HepG2 (cell line): ENCODE results near the gene SPTBN4. TPM values are rescaled to one million over a fixed set of nuclear protein-coding genes. Genes with fewer than 3 reads are reported as not detected.

Source experiments
- ATAC-seq: fragments of 200-7000 bp; cut with Tn5 transposase; 3 replicates; pipeline ENCODE4 v1.9.1; 2020; ENCODE audit warnings: mild to moderate bottlenecking, moderate library complexity
- BruUV-seq: library from RNA; stranded (reverse); fragments of 400-500 nt; replicated peaks from 2 replicates; lab custom pipeline; 2021; lab: Mats Ljungman, UMichigan
- CTCF ChIA-PET: fragments of 300-600 bp; formaldehyde crosslinking; extraction: SDS; loops from one replicate; lab custom pipeline; 2021; ENCODE audit warnings: low total read pairs, inconsistent platforms, low intra/inter-chr PET ratio; lab: Yijun Ruan, JAX
- POLR2A ChIA-PET: fragments of 350-600 bp; sonication (Branson Sonifier 250); formaldehyde crosslinking; loops from one replicate; lab custom pipeline; 2020; ENCODE audit warnings: antibody characterized with exemption, inconsistent platforms; lab: Yijun Ruan, JAX
- DNase-seq: peaks from one replicate; pipeline ENCODE4 v3.0.0-alpha.2; 2015; ENCODE audit warnings: low spot score
- FAIRE-seq: peaks from 3 replicates; lab custom pipeline; 2011; peaks lifted over from hg19 to GRCh38; lab: Jason Lieb, UNC
- H2AFZ ChIP-seq: one replicate; pipeline ENCODE4 v1.6.1; 2011; ENCODE audit warnings: low read length, inconsistent platforms
- H3K27ac ChIP-seq: fragments of 300-600 bp; 3 replicates; pipeline ENCODE4 v1.8.0; 2011; ENCODE audit warnings: mixed run types, mild to moderate bottlenecking, mixed read lengths, low read length, inconsistent platforms; ENCODE audit not compliant: insufficient read depth; ENCODE audit errors: extremely low read length
- H3K27me3 ChIP-seq, 2 experiments: fragments of 200-600 bp in 1 of 2; 2 replicates in 1 of 2; 3 replicates in 1 of 2; pipeline versions ENCODE4 v1.6.0 to v1.8.0; 2011; ENCODE audit warnings: low read length in 2 of 2, mild to moderate bottlenecking in 2 of 2, moderate library complexity in 2 of 2, inconsistent platforms in 1 of 2; ENCODE audit not compliant: insufficient read depth in 2 of 2, control insufficient read depth in 1 of 2
- H3K36me3 ChIP-seq, 2 experiments: fragments of 200-600 bp in 1 of 2; replicated peaks in 1 of 2; 2 replicates in 1 of 2; 3 replicates in 1 of 2; pipeline versions ENCODE4 v1.5.1 to v1.8.0; 2011; ENCODE audit warnings: low read length in 2 of 2, inconsistent platforms in 1 of 2; ENCODE audit not compliant: insufficient read depth in 2 of 2, control insufficient read depth in 1 of 2
- H3K4me1 ChIP-seq: 2 replicates; pipeline ENCODE4 v1.5.1; 2012; ENCODE audit warnings: low read length, inconsistent platforms; ENCODE audit not compliant: insufficient read depth
- H3K4me2 ChIP-seq: 2 replicates; pipeline ENCODE4 v1.6.0; 2011; ENCODE audit warnings: low read depth, low read length, inconsistent platforms
- H3K4me3 ChIP-seq, 3 experiments: fragments of 200-600 bp in 1 of 3; sonication (generic), shearing (Covaris generic) in 1 of 3; replicated peaks in 1 of 3; 2 replicates each; pipeline ENCODE4 v1.5.1; 2011 to 2016; ENCODE audit warnings: low read length in 3 of 3, inconsistent platforms in 2 of 3, low read depth in 2 of 3, mild to moderate bottlenecking in 2 of 3, control low read depth in 1 of 3, mixed read lengths in 1 of 3; ENCODE audit not compliant: insufficient read depth in 1 of 3
- H3K79me2 ChIP-seq: one replicate; pipeline ENCODE4 v1.6.1; 2011; ENCODE audit warnings: low read length, inconsistent platforms; ENCODE audit not compliant: insufficient read depth
- H3K9ac ChIP-seq: 2 replicates; pipeline ENCODE4 v1.6.0; 2011; ENCODE audit warnings: mild to moderate bottlenecking, low read depth, low read length, inconsistent platforms; ENCODE audit not compliant: insufficient read depth
- H3K9me3 ChIP-seq: 2 replicates; pipeline ENCODE4 v1.5.1; 2012; ENCODE audit warnings: mild to moderate bottlenecking, low read length
- H4K20me1 ChIP-seq: 2 replicates; pipeline ENCODE4 v1.6.0; 2011; ENCODE audit warnings: inconsistent platforms, mild to moderate bottlenecking, low read length, moderate library complexity; ENCODE audit not compliant: insufficient read depth
- CTCF ChIP-seq: sonication (generic); formaldehyde crosslinking; IDR thresholded peaks from 2 replicates; pipeline ENCODE4 v1.5.0; 2020; ENCODE audit warnings: mild to moderate bottlenecking, missing genetic modification reagents, moderate library complexity
- MNT ChIP-seq: fragments of 450-650 bp; IDR thresholded peaks from 2 replicates; pipeline ENCODE4 v1.6.1; 2016
- NFAT5 ChIP-seq: sonication (generic); formaldehyde crosslinking; IDR thresholded peaks from 2 replicates; pipeline ENCODE4 v1.4.0; 2020; ENCODE audit warnings: missing genetic modification reagents
- NRL ChIP-seq: sonication (generic); formaldehyde crosslinking; IDR thresholded peaks from 2 replicates; pipeline ENCODE4 v1.5.0; 2020; ENCODE audit warnings: missing genetic modification reagents, mild to moderate bottlenecking, moderate library complexity, borderline replicate concordance
- PCBP2 ChIP-seq: fragments of 200-400 bp; formaldehyde crosslinking; optimal IDR thresholded peaks from 2 replicates; pipeline ENCODE3; 2018; ENCODE audit warnings: low read length, low read depth; ENCODE audit not compliant: poor library complexity, severe bottlenecking
- RNF2 ChIP-seq: fragments of 450-650 bp; conservative IDR thresholded peaks from 2 replicates; pipeline ENCODE4 v1.6.1; 2016; ENCODE audit warnings: low read depth
- SOX5 ChIP-seq: IDR thresholded peaks from 2 replicates; pipeline ENCODE4 v1.6.1; 2016; ENCODE audit warnings: borderline replicate concordance
- TBP ChIP-seq: sonication (generic); formaldehyde crosslinking; IDR thresholded peaks from 2 replicates; pipeline ENCODE4 v1.5.0; 2020; ENCODE audit warnings: missing genetic modification reagents
- TBX3 ChIP-seq: fragments of 450-650 bp; IDR thresholded peaks from 2 replicates; pipeline ENCODE4 v1.6.1; 2017; ENCODE audit warnings: antibody characterized with exemption, mild to moderate bottlenecking, inconsistent platforms, borderline replicate concordance
- TOE1 ChIP-seq: sonication (generic); formaldehyde crosslinking; IDR thresholded peaks from 2 replicates; pipeline ENCODE4 v1.4.0; 2020; ENCODE audit warnings: mild to moderate bottlenecking, missing genetic modification reagents
- ZNF180 ChIP-seq: sonication (generic); formaldehyde crosslinking; IDR thresholded peaks from 2 replicates; pipeline ENCODE4 v1.4.0; 2020; ENCODE audit warnings: low read depth, missing genetic modification reagents, borderline replicate concordance
- ZNF224 ChIP-seq: sonication (generic); formaldehyde crosslinking; IDR thresholded peaks from 2 replicates; pipeline ENCODE4 v1.5.0; 2020; ENCODE audit warnings: mild to moderate bottlenecking, missing genetic modification reagents
- WGBS: methylation state at CpG from one replicate; pipeline ENCODE4 v1.1.6; 2017; ENCODE audit warnings: low lambda C conversion rate; 5-methylcytosine and 5-hydroxymethylcytosine counted together
- in situ Hi-C: cut with HindIII; loops from 2 replicates; pipeline ENCODE4 v1.10.0; 2017; ENCODE audit warnings: low pct_unique_long_range_greater_than_20kb; ENCODE audit not compliant: extremely low pct_ligation_motif_present
- intact Hi-C: fragments of 100-400 bp; cut with micrococcal nuclease; formaldehyde crosslinking; loops from one replicate; pipeline ENCODE4 v1.10.0; 2022; ENCODE audit not compliant: unreplicated experiment
- polyA plus RNA-seq, 8 experiments: library from polyadenylated mRNA; depleted of rRNA in 3 of 8; stranded (reverse) in 7 of 8; unstranded in 1 of 8; fragments of >200 nt; fragmentation: Illumina TruSeq in 4 of 8; extraction: Trizol in 4 of 8; gene quantifications; 2 replicates each; pipeline versions ENCODE4 v1.2.1 to v1.2.3, GENCODE V29; 2011 to 2016; ENCODE audit warnings: low read depth in 4 of 8, missing spikeins in 1 of 8, mixed read lengths in 1 of 8; ENCODE audit not compliant: insufficient read depth in 1 of 8
- total RNA-seq, 5 experiments: library from RNA; depleted of rRNA; stranded (reverse); fragments of >200 nt; fragmentation: Illumina TruSeq; extraction: Trizol; gene quantifications; 2 replicates each; pipeline ENCODE4 v1.2.3, GENCODE V29; 2016; ENCODE audit warnings: low read depth in 1 of 5

The SPTBN4 gene
- total and polyA plus RNA-seq, 2 of the 13 experiments (the other 11 are each of a cell fraction or from before 2014, with no cell fraction given): 0.11 TPM

GRCh38 chr19:40623403-40624251, 156.8 kb downstream of the SPTBN4 start:
- in situ Hi-C loops (no loop called here), intact Hi-C loops (no loop called here)
- peaks cover 0 to 3% of the 10 kb centered on the region in 2 experiments; a peak in 3 of 5 replicates for H3K27me3 ChIP-seq
- H3K9me3 ChIP-seq: no peaks in the 10 kb centered on the region
- ChIA-PET CTCF (no interaction called here), POLR2A (no interaction called here)
- ATAC-seq (peak; percentile 68), DNase-seq (peak; percentile 43), FAIRE-seq (no peak)
- H3K4me2 ChIP-seq: peak overlapping the region; percentile 24; the same call in 1 of the 2 replicates
- H4K20me1 ChIP-seq: no peaks in the 10 kb centered on the region
- no peak overlapping the region for H3K9ac ChIP-seq
- no peak overlapping the region for H3K27ac ChIP-seq
- BruUV-seq: no TSS peak
- H3K4me3 ChIP-seq: no peak overlapping the region; a peak in 1 of 6 replicates
- H3K4me1 ChIP-seq: peaks cover 6% of the 10 kb centered on the region; the same call in 1 of the 2 replicates
- 36% methylated on average over 29 of the region's 41 CpGs for WGBS
- no peaks in the 10 kb centered on the region for H3K36me3 ChIP-seq
- H2AFZ ChIP-seq: no peak overlapping the region
- H3K79me2 ChIP-seq: no peaks in the 10 kb centered on the region
- TF ChIP-seq PCBP2 (no peak), TBP (CRISPR knock-in tag) (no peak), NFAT5 (CRISPR knock-in tag) (no peak), CTCF (CRISPR knock-in tag) (0 out of 2 replicates have a peak, but pooled peaks have one; percentile 12), ZNF224 (CRISPR knock-in tag) (no peak), TOE1 (CRISPR knock-in tag) (no peak), MNT (no peak), RNF2 (no peak), NRL (CRISPR knock-in tag) (no peak), ZNF180 (no peak), TBX3 (no peak), SOX5 (CRISPR knock-in tag) (no peak)
